GM21390 (cell line): ENCODE data around the gene MN1.

Experiments used
- ATAC-seq: cut with Tn5 transposase; IDR thresholded peaks from one replicate; pipeline ENCODE4 v1.9.1; 2021; ENCODE audit not compliant: unreplicated experiment

The MN1 gene

GRCh38 chr22:27765706-27766291 lies 35.8 kb downstream of the MN1 start:
- ATAC-seq: no peak

GRCh38 chr22:27764722-27765236 lies 36.8 kb downstream of the MN1 start:
- no peak for ATAC-seq

- no peak for ATAC-seq
These were observed 39.9 kb downstream of the MN1 start for GRCh38 chr22:27761665-27762064.

- ATAC-seq: no peak
These were observed 40.6 kb downstream of the MN1 start for GRCh38 chr22:27761000-27761399.

- ATAC-seq: no peak
These were observed 41.1 kb downstream of the MN1 start for GRCh38 chr22:27760474-27760873.

GRCh38 chr22:27757928-27758525 lies 43.5 kb downstream of the MN1 start:
- ATAC-seq: no peak

GRCh38 chr22:27756212-27756660 lies 45.3 kb downstream of the MN1 start:
- ATAC-seq: no peak

- ATAC-seq: no peak
These were observed 45.9 kb downstream of the MN1 start for GRCh38 chr22:27755521-27756211.

GRCh38 chr22:27754888-27755480 lies 46.6 kb downstream of the MN1 start:
- no peak for ATAC-seq

- no peak for ATAC-seq
These were observed 47.2 kb downstream of the MN1 start for GRCh38 chr22:27754247-27754887.

GRCh38 chr22:27752771-27753170 lies 48.8 kb downstream of the MN1 start:
- no peak for ATAC-seq

- ATAC-seq: no peak
These were observed 49.4 kb downstream of the MN1 start for GRCh38 chr22:27752141-27752540.

GRCh38 chr22:27751277-27752070 lies 50.1 kb downstream of the MN1 start:
- ATAC-seq: no peak

- no peak for ATAC-seq
These were observed 50.8 kb downstream of the MN1 start for GRCh38 chr22:27750584-27751265.

- ATAC-seq: no peak
These were observed 51.8 kb downstream of the MN1 start for GRCh38 chr22:27749597-27750225.

- no peak for ATAC-seq
These were observed 52.8 kb downstream of the MN1 start for GRCh38 chr22:27748751-27749191.

GRCh38 chr22:27748349-27748748 lies 53.2 kb downstream of the MN1 start:
- ATAC-seq: no peak

- no peak for ATAC-seq
These were observed 53.9 kb downstream of the MN1 start for GRCh38 chr22:27747396-27748221.

GRCh38 chr22:27746918-27747317 lies 54.6 kb downstream of the MN1 start:
- ATAC-seq: no peak
